Body of pancreas (tissue), 4 donors: ENCODE data around the gene XIAP. TPM values are rescaled to one million over a fixed set of nuclear protein-coding genes. Genes with fewer than 3 reads are reported as not detected.

Experiments
- ATAC-seq: fragments of 150-250 bp; one replicate; pipeline ENCODE4 v1.9.1; 2016
- DNase-seq, 4 donors: peaks; one replicate each; pipeline ENCODE4 v3.0.0-alpha.2; 2019
- H3K27ac ChIP-seq, 4 donors: fragments of 200-600 bp; sonication (generic); 1 replicate in 3 of 4; 2 replicates in 1 of 4; pipeline versions ENCODE4 v1.5.1 to v1.6.1; 2016 to 2019; ENCODE audit warnings: mild to moderate bottlenecking in 1 of 4, mixed read lengths in 1 of 4, moderate library complexity in 1 of 4
- H3K27me3 ChIP-seq, 2 donors: fragments of 200-600 bp; sonication (generic); one replicate each; pipeline ENCODE4 v1.6.0; 2016; ENCODE audit warnings: mild to moderate bottlenecking in 1 of 2
- H3K36me3 ChIP-seq, 2 donors: fragments of 200-600 bp; sonication (generic); replicated peaks in 1 of 2; 2 replicates each; pipeline ENCODE4 v1.5.1; 2016; ENCODE audit warnings: low read depth in 2 of 2; ENCODE audit not compliant: insufficient read depth in 1 of 2
- H3K4me1 ChIP-seq: fragments of 200-600 bp; sonication (generic); one replicate; pipeline ENCODE4 v1.6.0; 2016
- H3K4me3 ChIP-seq, 2 donors: fragments of 200-600 bp; sonication (generic); 1 replicate in 1 of 2; 2 replicates in 1 of 2; pipeline ENCODE4 v1.5.1; 2016 to 2019
- H3K9me3 ChIP-seq, 3 donors: fragments of 200-600 bp; sonication (generic); 1 replicate in 2 of 3; 2 replicates in 1 of 3; pipeline ENCODE4 v1.5.1; 2016
- POLR2A ChIP-seq, 3 donors: fragments of 450-650 bp; IDR thresholded peaks; one replicate each; pipeline ENCODE4 v1.6.1; 2016; ENCODE audit warnings: antibody characterized with exemption in 3 of 3, mild to moderate bottlenecking in 2 of 3
- WGBS, 2 donors: methylation state at CpG; one replicate each; pipeline ENCODE4 v1.1.5; 2017; 5-methylcytosine and 5-hydroxymethylcytosine counted together
- intact Hi-C: fragments of 100-400 bp; cut with DNase I; formaldehyde crosslinking; loops from one replicate; pipeline ENCODE4 v1.15.1; 2023
- total RNA-seq, 2 donors: library from RNA; depleted of rRNA; stranded (reverse); fragments of >200 nt; gene quantifications; one replicate each; pipeline ENCODE4 v1.1.0, GENCODE V29; 2016
- TF ChIP-seq, protein P1 (sequence below), 7 experiments: fragments of 450-650 bp in 4 of 7; fragments of 200-600 bp in 3 of 7; sonication (generic) in 3 of 7; IDR thresholded peaks; one replicate each; pipeline ENCODE4 v1.5.1; 2016 to 2019; ENCODE audit warnings: antibody characterized with exemption in 7 of 7

Gene XIAP
- total RNA-seq, 2 donors from 2014 or later, result 20.4 to 22.1 TPM

DNA sequence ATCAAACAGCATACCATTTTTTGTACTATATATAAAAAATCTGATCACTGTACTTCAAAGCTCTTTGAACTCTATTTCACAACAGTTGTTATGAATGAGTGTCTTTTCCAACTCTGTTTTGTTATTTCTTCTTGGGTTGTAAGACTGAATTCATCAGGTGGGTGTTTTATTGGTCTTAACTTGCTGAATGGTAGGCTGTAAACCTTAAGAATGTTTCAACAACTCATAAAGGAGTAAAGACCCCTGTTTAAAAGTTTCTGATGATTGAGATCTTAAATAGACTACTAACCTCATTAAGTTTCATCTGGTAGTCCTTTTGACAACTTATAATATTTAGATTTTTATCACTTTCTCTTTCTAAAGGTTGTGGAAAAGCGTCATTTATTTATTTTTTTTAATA, 83.2 kb downstream of the XIAP start:
- H3K27me3 ChIP-seq, result no peaks in the 10 kb centered on the region
- no peak overlapping the region for H3K4me3 ChIP-seq
- no peaks in the 10 kb centered on the region for H3K36me3 ChIP-seq
- ATAC-seq, result no peak
- DNase-seq, result no peak
- no peaks in the 10 kb centered on the region for H3K4me1 ChIP-seq
- no peaks in the 10 kb centered on the region for H3K9me3 ChIP-seq
- intact Hi-C loops, result no loop called here
- WGBS, 2 donors, result 0 to 77% methylated on average over 1 of the region's 1 CpG
- H3K27ac ChIP-seq, result no peak overlapping the region
- TF ChIP-seq POLR2A (IDR thresholded peaks at IDR 0.05), result no peak
- TF ChIP-seq, protein P1, sequence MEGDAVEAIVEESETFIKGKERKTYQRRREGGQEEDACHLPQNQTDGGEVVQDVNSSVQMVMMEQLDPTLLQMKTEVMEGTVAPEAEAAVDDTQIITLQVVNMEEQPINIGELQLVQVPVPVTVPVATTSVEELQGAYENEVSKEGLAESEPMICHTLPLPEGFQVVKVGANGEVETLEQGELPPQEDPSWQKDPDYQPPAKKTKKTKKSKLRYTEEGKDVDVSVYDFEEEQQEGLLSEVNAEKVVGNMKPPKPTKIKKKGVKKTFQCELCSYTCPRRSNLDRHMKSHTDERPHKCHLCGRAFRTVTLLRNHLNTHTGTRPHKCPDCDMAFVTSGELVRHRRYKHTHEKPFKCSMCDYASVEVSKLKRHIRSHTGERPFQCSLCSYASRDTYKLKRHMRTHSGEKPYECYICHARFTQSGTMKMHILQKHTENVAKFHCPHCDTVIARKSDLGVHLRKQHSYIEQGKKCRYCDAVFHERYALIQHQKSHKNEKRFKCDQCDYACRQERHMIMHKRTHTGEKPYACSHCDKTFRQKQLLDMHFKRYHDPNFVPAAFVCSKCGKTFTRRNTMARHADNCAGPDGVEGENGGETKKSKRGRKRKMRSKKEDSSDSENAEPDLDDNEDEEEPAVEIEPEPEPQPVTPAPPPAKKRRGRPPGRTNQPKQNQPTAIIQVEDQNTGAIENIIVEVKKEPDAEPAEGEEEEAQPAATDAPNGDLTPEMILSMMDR (IDR thresholded peaks at IDR 0.05), result no peak

DNA sequence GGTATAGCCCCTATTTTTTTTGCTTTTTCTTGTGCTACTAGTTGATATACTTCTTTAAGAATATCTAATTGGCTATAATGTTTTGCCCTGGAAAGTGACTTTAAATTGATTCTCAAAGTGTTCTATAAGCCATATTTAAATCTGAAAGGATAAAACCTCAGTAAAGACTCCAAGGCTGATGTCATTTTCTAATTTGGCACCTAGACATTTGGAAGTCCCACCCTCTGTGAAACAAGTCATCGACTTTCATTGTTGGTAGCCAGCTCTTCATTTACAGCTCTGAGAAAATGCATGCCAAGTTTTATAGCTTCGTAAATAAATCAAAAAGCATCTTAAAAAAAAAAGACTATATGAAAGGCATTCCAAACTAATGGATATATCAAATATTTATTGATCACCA, 83.6 kb downstream of the XIAP start:
- 84 to 87% methylated on average over 2 of the region's 2 CpGs for WGBS, 2 donors
- intact Hi-C loops, result no loop called here

DNA sequence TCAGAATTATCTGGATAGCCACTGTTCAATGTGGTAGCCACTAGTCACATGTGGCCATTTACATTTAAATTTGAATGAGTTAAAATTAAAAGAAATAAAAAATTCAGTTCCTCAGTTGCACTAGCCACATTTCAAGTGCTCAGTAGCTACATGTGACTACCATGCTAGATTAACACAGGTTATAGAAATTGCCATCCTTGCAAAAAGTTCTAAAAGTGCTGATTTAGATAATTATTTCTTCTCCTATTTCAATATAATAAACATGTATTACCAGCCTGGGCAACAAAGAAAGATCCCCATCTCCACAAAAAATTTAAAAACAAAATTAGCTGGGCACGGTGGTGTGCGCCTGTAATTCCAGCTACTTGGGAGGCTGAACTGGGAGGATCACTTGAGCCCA, 90.0 kb downstream of the XIAP start:
- Histone ChIP-seq H3K4me1 (no peaks in the 10 kb centered on the region), H3K27me3 (no peaks in the 10 kb centered on the region), H3K4me3 (no peak overlapping the region), H3K9me3 (no peaks in the 10 kb centered on the region), H3K36me3 (no peaks in the 10 kb centered on the region), H3K27ac (no peak overlapping the region)
- ATAC-seq (no peak), DNase-seq (no peak)
- intact Hi-C loops, result no loop called here
- WGBS, 2 donors, result 100% methylated on average over 2 of the region's 2 CpGs
- TF ChIP-seq, protein P1 (IDR thresholded peaks at IDR 0.05), result no peak
- no peak for TF ChIP-seq POLR2A (IDR thresholded peaks at IDR 0.05)

More for the DNA sequence above, 83.6 kb downstream of the XIAP start:
- no peak for TF ChIP-seq POLR2A (IDR thresholded peaks at IDR 0.05)
- TF ChIP-seq, protein P1 (IDR thresholded peaks at IDR 0.05), result no peak
- Histone ChIP-seq H3K27me3 (no peaks in the 10 kb centered on the region), H3K4me1 (no peaks in the 10 kb centered on the region), H3K4me3 (no peak overlapping the region), H3K27ac (no peak overlapping the region), H3K36me3 (no peaks in the 10 kb centered on the region), H3K9me3 (no peaks in the 10 kb centered on the region)
- ATAC-seq (no peak), DNase-seq (no peak)

DNA sequence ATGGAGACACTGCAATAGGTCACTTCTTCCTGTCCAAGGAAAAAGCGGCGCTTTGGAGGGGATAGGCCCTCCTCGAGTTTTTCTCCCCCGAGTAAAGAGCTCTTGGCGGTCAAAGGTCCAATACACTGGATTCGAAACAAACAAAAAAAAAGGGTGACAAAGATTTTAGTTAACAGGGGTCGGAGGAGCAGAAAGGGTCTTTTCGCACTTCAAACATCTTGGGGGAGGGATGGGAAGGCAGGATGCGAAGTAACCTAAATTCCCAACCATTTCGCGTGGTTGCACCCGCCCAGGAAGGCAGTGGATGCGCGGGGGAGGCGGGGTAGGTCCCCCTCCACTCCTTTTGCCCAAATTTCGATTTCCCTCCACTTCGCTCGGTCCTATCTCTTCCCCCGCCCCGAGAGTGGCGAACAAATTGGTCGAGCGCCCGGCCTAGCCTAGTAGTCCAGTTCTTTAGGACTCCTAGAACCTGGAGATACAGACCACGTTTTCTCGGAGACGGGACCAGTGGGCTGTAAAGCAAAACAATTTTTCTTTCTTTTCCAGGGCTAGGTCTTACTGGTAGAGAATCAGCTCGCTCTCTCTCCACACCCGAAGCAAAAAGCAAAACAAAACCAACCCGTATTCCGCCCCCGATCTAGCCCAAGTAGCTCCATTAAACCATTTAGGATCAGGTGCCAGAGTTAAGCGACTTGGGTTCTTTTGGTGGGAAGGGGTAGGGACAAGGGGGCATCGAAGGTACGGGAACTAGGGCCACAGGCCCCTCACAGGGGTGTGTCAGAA, 99.6 kb downstream of the XIAP start:
- Histone ChIP-seq H3K27me3 (no peaks in the 10 kb centered on the region), H3K27ac (peak overlapping the region; percentile 80 to 98 (median 96)), H3K9me3 (no peaks in the 10 kb centered on the region), H3K4me3 (peak overlapping the region; percentile 27 to 40), H3K36me3 (no peaks in the 10 kb centered on the region), H3K4me1 (peaks cover 3% of the 10 kb centered on the region)
- intact Hi-C loops, result no loop called here
- ATAC-seq, result peak; percentile 7
- WGBS, 2 donors, result 1 to 3% methylated on average over 11 to 35 of the region's 35 CpGs
- DNase-seq, result peak; percentile 43 to 59 (median 49)
- TF ChIP-seq POLR2A (IDR thresholded peaks at IDR 0.05), result no peak
- TF ChIP-seq, protein P1 (IDR thresholded peaks at IDR 0.05), result no peak

DNA sequence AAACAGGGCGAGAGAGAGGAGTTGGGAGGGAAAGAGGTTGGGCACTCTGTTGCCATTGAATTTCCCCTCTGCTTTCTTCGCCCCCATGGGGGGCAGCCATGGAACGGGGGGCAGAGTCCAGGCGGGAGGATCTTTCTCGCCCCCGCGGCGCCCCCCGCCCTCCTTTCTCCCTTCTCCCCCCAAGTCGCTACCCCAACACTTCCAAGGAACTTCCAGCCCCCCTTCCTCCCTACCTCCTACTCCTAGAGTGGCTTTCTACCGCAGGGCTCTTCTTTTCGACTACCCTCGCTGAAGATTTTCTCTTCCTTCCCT, 101.1 kb downstream of the XIAP start:
- TF ChIP-seq, protein P1 (IDR thresholded peaks at IDR 0.05), result no peak
- TF ChIP-seq POLR2A (IDR thresholded peaks at IDR 0.05), result no peak
- intact Hi-C loops, result no loop called here
- no peak for DNase-seq

More for the DNA sequence above, 101.1 kb downstream of the XIAP start:
- ATAC-seq, result no peak
- Histone ChIP-seq H3K27ac (peak overlapping the region; percentile 95 to 98 (median 98)), H3K4me3 (peak overlapping the region; percentile 45 to 58), H3K36me3 (no peaks in the 10 kb centered on the region), H3K4me1 (peaks cover 5% of the 10 kb centered on the region), H3K9me3 (no peaks in the 10 kb centered on the region), H3K27me3 (no peaks in the 10 kb centered on the region)
- WGBS, 2 donors, result 0 to 2% methylated on average over 8 to 12 of the region's 13 CpGs
